CD8-positive, alpha-beta memory T cell (primary cell): ENCODE data around the gene UCN3. TPM values are rescaled to one million over a fixed set of nuclear protein-coding genes. Genes with fewer than 3 reads are reported as not detected.
"Not testable (repeated sequence)": the region's sequence is repeated elsewhere in the genome, so short reads cannot be mapped to it uniquely, and the experiment has no call there.

ENCODE experiments used
- CTCF ChIA-PET: fragments of 350-600 bp; sonication (Branson Sonifier 250); formaldehyde crosslinking; loops from one replicate; lab custom pipeline; 2021; ENCODE audit warnings: antibody characterized with exemption; lab: Charles Lee
- POLR2A ChIA-PET: fragments of 350-600 bp; sonication (Branson Sonifier 250); formaldehyde crosslinking; loops from one replicate; lab custom pipeline; 2021; ENCODE audit warnings: antibody characterized with exemption; lab: Charles Lee
- DNase-seq, 5 donors: peaks; one replicate each; pipeline versions ENCODE4 v3.0.0 to v3.0.0-alpha.2; 2020 to 2022; ENCODE audit warnings: mixed read lengths in 1 of 5
- H3K27ac ChIP-seq: one replicate; pipeline ENCODE4 v1.7.0; 2013; ENCODE audit warnings: low read depth, mild to moderate bottlenecking, low read length, moderate library complexity
- H3K27me3 ChIP-seq: 2 replicates; pipeline ENCODE4 v1.7.0; 2013; ENCODE audit warnings: low read length, mild to moderate bottlenecking; ENCODE audit not compliant: insufficient read depth, poor library complexity, severe bottlenecking
- H3K36me3 ChIP-seq: 2 replicates; pipeline ENCODE4 v1.7.0; 2013; ENCODE audit warnings: mild to moderate bottlenecking, low read length, moderate library complexity; ENCODE audit not compliant: insufficient read depth
- H3K4me1 ChIP-seq: 2 replicates; pipeline ENCODE4 v1.7.0; 2013; ENCODE audit warnings: mild to moderate bottlenecking, low read length, moderate library complexity; ENCODE audit not compliant: insufficient read depth
- H3K4me3 ChIP-seq: 2 replicates; pipeline ENCODE4 v1.7.0; 2013; ENCODE audit warnings: mild to moderate bottlenecking, low read length
- H3K9me3 ChIP-seq: 2 replicates; pipeline ENCODE4 v1.7.0; 2013; ENCODE audit warnings: mild to moderate bottlenecking, low read length
- H3K27ac Mint-ChIP-seq, 8 donors: one replicate each; pipeline ENCODE4 v1.8.0; 2020 to 2021; ENCODE audit warnings: mixed read lengths in 8 of 8, mild to moderate bottlenecking in 6 of 8, inconsistent platforms in 3 of 8, moderate library complexity in 3 of 8
- H3K27me3 Mint-ChIP-seq, 2 donors: one replicate each; pipeline ENCODE4 v1.8.0; 2020 to 2021; ENCODE audit warnings: mixed read lengths in 2 of 2, mild to moderate bottlenecking in 1 of 2, moderate library complexity in 1 of 2
- H3K36me3 Mint-ChIP-seq, 3 donors: one replicate each; pipeline ENCODE4 v1.8.0; 2020 to 2021; ENCODE audit warnings: mixed read lengths in 3 of 3, inconsistent platforms in 1 of 3, mild to moderate bottlenecking in 1 of 3
- H3K4me1 Mint-ChIP-seq, 3 donors: one replicate each; pipeline ENCODE4 v1.8.0; 2020 to 2021; ENCODE audit warnings: mixed read lengths in 3 of 3, inconsistent platforms in 1 of 3, mild to moderate bottlenecking in 1 of 3
- H3K4me3 Mint-ChIP-seq, 7 donors: one replicate each; pipeline ENCODE4 v1.8.0; 2020 to 2021; ENCODE audit warnings: mixed read lengths in 7 of 7, mild to moderate bottlenecking in 6 of 7, moderate library complexity in 4 of 7, inconsistent platforms in 2 of 7
- H3K9me3 Mint-ChIP-seq, 5 donors: one replicate each; pipeline ENCODE4 v1.8.0; 2020 to 2022; ENCODE audit warnings: mixed read lengths in 5 of 5, mild to moderate bottlenecking in 3 of 5, moderate library complexity in 2 of 5, inconsistent platforms in 1 of 5
- polyA plus RNA-seq: library from polyadenylated mRNA; unstranded; fragments of 300-500 nt; fragmentation: Illumina TruSeq; gene quantifications from one replicate; pipeline ENCODE4 v1.2.3, GENCODE V29; 2021
- total RNA-seq, 2 experiments: library from RNA; stranded (reverse); gene quantifications; one replicate each; pipeline ENCODE4 v1.2.3, GENCODE V29; 2021

UCN3 gene
- total and polyA plus RNA-seq, 3 experiments from 2014 or later: not detected

GRCh38 chr10:5399332-5399731 is 34.6 kb downstream of the UCN3 start:
- DNase-seq: no peak
- no peak overlapping the region for H3K4me3 Mint-ChIP-seq
- no peaks in the 10 kb centered on the region for H3K36me3 Mint-ChIP-seq
- Histone ChIP-seq H3K4me3 (no peak overlapping the region), H3K4me1 (no peaks in the 10 kb centered on the region), H3K9me3 (no peaks in the 10 kb centered on the region), H3K27ac (no peak overlapping the region), H3K36me3 (no peaks in the 10 kb centered on the region), H3K27me3 (no peaks in the 10 kb centered on the region)
- no peaks in the 10 kb centered on the region for H3K9me3 Mint-ChIP-seq
- peaks cover 9 to 37% of the 10 kb centered on the region in 2 donors for H3K27me3 Mint-ChIP-seq
- H3K4me1 Mint-ChIP-seq: no peaks in the 10 kb centered on the region
- no peak overlapping the region for H3K27ac Mint-ChIP-seq
- ChIA-PET CTCF (interaction anchor here (0.5 kb wide), 1 partner anchor 32 kb away, joined by 3 read pairs; no protein-coding TSS in a partner anchor), POLR2A (no interaction called here)

GRCh38 chr10:5400468-5401240 is 35.9 kb downstream of the UCN3 start:
- no peak for DNase-seq
- H3K27me3 ChIP-seq: no peaks in the 10 kb centered on the region
- no peak overlapping the region for H3K4me3 ChIP-seq
- no peaks in the 10 kb centered on the region for H3K4me1 ChIP-seq
- Mint-ChIP-seq H3K27me3 (peaks cover 9 to 33% of the 10 kb centered on the region in 2 donors), H3K4me1 (no peaks in the 10 kb centered on the region), H3K27ac (no peak overlapping the region), H3K9me3 (no peaks in the 10 kb centered on the region), H3K36me3 (no peaks in the 10 kb centered on the region), H3K4me3 (peak overlapping the region in 1 of 7 donors; percentile 6)
- H3K27ac ChIP-seq: no peak overlapping the region
- no peaks in the 10 kb centered on the region for H3K9me3 ChIP-seq
- ChIA-PET CTCF (interaction anchor here (1.0 kb wide), 1 partner anchor 223 kb away, joined by 3 read pairs; no protein-coding TSS in a partner anchor), POLR2A (no interaction called here)
- no peaks in the 10 kb centered on the region for H3K36me3 ChIP-seq

- H3K27me3 Mint-ChIP-seq: peaks cover 8 to 23% of the 10 kb centered on the region in 2 donors
- H3K27me3 ChIP-seq: no peaks in the 10 kb centered on the region
- no peak overlapping the region for H3K4me3 Mint-ChIP-seq
- H3K27ac Mint-ChIP-seq: no peak overlapping the region
- no peaks in the 10 kb centered on the region for H3K4me1 Mint-ChIP-seq
- no peaks in the 10 kb centered on the region for H3K36me3 Mint-ChIP-seq
- no peaks in the 10 kb centered on the region for H3K9me3 ChIP-seq
- DNase-seq: no peak
- no peaks in the 10 kb centered on the region for H3K9me3 Mint-ChIP-seq
- H3K4me3 ChIP-seq: no peak overlapping the region
- H3K36me3 ChIP-seq: no peaks in the 10 kb centered on the region
- ChIA-PET CTCF (no interaction called here), POLR2A (no interaction called here)
- H3K27ac ChIP-seq: no peak overlapping the region
- H3K4me1 ChIP-seq: no peaks in the 10 kb centered on the region
These were observed 38.0 kb downstream of the UCN3 start for GRCh38 chr10:5402798-5403197.

GRCh38 chr10:5404208-5405041 is 39.7 kb downstream of the UCN3 start, which contains the start of gene TUBAL3:
TSS of gene TUBAL3 (minus strand) at chr10:5404828. CDS start at chr10:5404792, 36 bp downstream.
- Mint-ChIP-seq H3K4me1 (no peaks in the 10 kb centered on the region), H3K27me3 (peaks cover 9 to 23% of the 10 kb centered on the region in 2 donors), H3K27ac (no peak within 1 kb of the TSS), H3K9me3 (no peaks in the 10 kb centered on the region), H3K36me3 (no peaks in the 10 kb centered on the region), H3K4me3 (no peak within 1 kb of the TSS)
- ChIA-PET POLR2A (no interaction called here), CTCF (no interaction called here)
- no peaks in the 10 kb centered on the region for H3K9me3 ChIP-seq
- H3K4me3 ChIP-seq: no peak within 1 kb of the TSS
- no peak within 1 kb of the TSS for H3K27ac ChIP-seq
- DNase-seq: no peak
- no peaks in the 10 kb centered on the region for H3K27me3 ChIP-seq
- H3K4me1 ChIP-seq: no peaks in the 10 kb centered on the region
- no peaks in the 10 kb centered on the region for H3K36me3 ChIP-seq

- Histone ChIP-seq H3K4me3 (no peak overlapping the region), H3K27me3 (no peaks in the 10 kb centered on the region), H3K4me1 (peaks cover under 1% of the 10 kb centered on the region), H3K36me3 (no peaks in the 10 kb centered on the region), H3K27ac (no peak overlapping the region), H3K9me3 (no peaks in the 10 kb centered on the region)
- ChIA-PET CTCF (interaction anchor here (1.0 kb wide), 1 partner anchor 12 kb away, joined by 3 read pairs; no protein-coding TSS in a partner anchor), POLR2A (no interaction called here)
- Mint-ChIP-seq H3K36me3 (peaks cover 0 to 2% (median 0%) of the 10 kb centered on the region in 3 donors), H3K27ac (no peak overlapping the region), H3K9me3 (peaks cover 0 to 2% (median 0%) of the 10 kb centered on the region in 5 donors), H3K4me3 (no peak overlapping the region), H3K4me1 (peaks cover 0 to under 1% (median 0%) of the 10 kb centered on the region in 3 donors), H3K27me3 (peaks cover 14 to 25% of the 10 kb centered on the region in 2 donors)
- no peak for DNase-seq
These were observed 42.2 kb downstream of the UCN3 start for GRCh38 chr10:5406918-5407317.

- H3K9me3 Mint-ChIP-seq, H3K36me3 Mint-ChIP-seq, H3K27me3 ChIP-seq, DNase-seq, H3K27ac ChIP-seq, H3K9me3 ChIP-seq, H3K4me1 Mint-ChIP-seq, H3K4me1 ChIP-seq, H3K4me3 ChIP-seq, H3K36me3 ChIP-seq, H3K27ac Mint-ChIP-seq: not testable (repeated sequence)
- peaks cover 16 to 29% of the 10 kb centered on the region in 2 donors for H3K27me3 Mint-ChIP-seq
- H3K4me3 Mint-ChIP-seq: peak overlapping the region in 1 of 7 donors; percentile 25
- ChIA-PET POLR2A (interaction anchor here (0.6 kb wide), 1 partner anchor 26 kb away, joined by 3 read pairs; no protein-coding TSS in a partner anchor), CTCF (interaction anchor here (1.5 kb wide), 1 partner anchor 212 kb away, joined by 3 read pairs; no protein-coding TSS in a partner anchor)
These were observed 46.0 kb downstream of the UCN3 start for GRCh38 chr10:5410787-5411186.

- ChIA-PET POLR2A (no interaction called here), CTCF (interaction anchor here (1.5 kb wide), 1 partner anchor 211 kb away, joined by 3 read pairs; no protein-coding TSS in a partner anchor)
- Mint-ChIP-seq H3K27me3 (peaks cover 18 to 29% of the 10 kb centered on the region in 2 donors), H3K4me1 (peaks cover 3 to 5% (median 4%) of the 10 kb centered on the region in 3 donors), H3K27ac (peak overlapping the region in 1 of 8 donors; percentile 22), H3K9me3 (peaks cover 0 to 2% (median 0%) of the 10 kb centered on the region in 5 donors), H3K4me3 (peak overlapping the region; percentile 80 to 91 (median 82)), H3K36me3 (peaks cover 0 to 2% (median 0%) of the 10 kb centered on the region in 3 donors)
- Histone ChIP-seq H3K27me3 (no peaks in the 10 kb centered on the region), H3K4me1 (peaks cover 3% of the 10 kb centered on the region), H3K4me3 (peak overlapping the region; percentile 57), H3K36me3 (no peaks in the 10 kb centered on the region), H3K27ac (peak overlapping the region; percentile 8), H3K9me3 (no peaks in the 10 kb centered on the region)
- no peak for DNase-seq
These were observed 47.1 kb downstream of the UCN3 start for GRCh38 chr10:5411941-5412276.
